H9 (cell line): ENCODE results near the gene MED29. TPM values are rescaled to one million over a fixed set of nuclear protein-coding genes. Genes with fewer than 3 reads are reported as not detected.

Experiments used
- DNase-seq: peaks from one replicate; pipeline ENCODE4 v3.0.0-alpha.2; 2017
- H2AFZ ChIP-seq: one replicate; pipeline ENCODE4 v1.6.1; 2013; ENCODE audit warnings: mild to moderate bottlenecking, low read length, control low read depth, moderate library complexity
- H2AK5ac ChIP-seq: 2 replicates; pipeline ENCODE4 v1.6.1; 2013; ENCODE audit warnings: low read length, control low read depth, mixed read lengths; ENCODE audit not compliant: insufficient read length
- H2BK120ac ChIP-seq: one replicate; pipeline ENCODE4 v1.6.1; 2013; ENCODE audit warnings: low read depth, mild to moderate bottlenecking, low read length, control low read depth, inconsistent platforms; ENCODE audit not compliant: poor library complexity, severe bottlenecking
- H2BK12ac ChIP-seq: 2 replicates; pipeline ENCODE4 v1.6.1; 2013; ENCODE audit warnings: low read length, control low read depth, mixed read lengths, low read depth; ENCODE audit not compliant: insufficient read length
- H2BK15ac ChIP-seq: 2 replicates; pipeline ENCODE4 v1.6.1; 2013; ENCODE audit warnings: low read depth, low read length, control low read depth
- H2BK20ac ChIP-seq: one replicate; pipeline ENCODE4 v1.6.1; 2013; ENCODE audit warnings: low read depth, mild to moderate bottlenecking, low read length, control low read depth, inconsistent platforms; ENCODE audit not compliant: poor library complexity, severe bottlenecking
- H2BK5ac ChIP-seq: 2 replicates; pipeline ENCODE4 v1.6.1; 2013; ENCODE audit warnings: low read length, control low read depth, mixed read lengths; ENCODE audit not compliant: insufficient read length
- H3K14ac ChIP-seq: 2 replicates; pipeline ENCODE4 v1.6.1; 2013; ENCODE audit warnings: low read length, control low read depth; ENCODE audit not compliant: insufficient read depth
- H3K18ac ChIP-seq: 2 replicates; pipeline ENCODE4 v1.6.1; 2013; ENCODE audit warnings: low read depth, mild to moderate bottlenecking, mixed read lengths, low read length, control low read depth; ENCODE audit not compliant: insufficient read length
- H3K23ac ChIP-seq: 2 replicates; pipeline ENCODE4 v1.6.1; 2013; ENCODE audit warnings: low read length, control low read depth, mixed read lengths, low read depth; ENCODE audit not compliant: insufficient read length
- H3K23me2 ChIP-seq: 2 replicates; pipeline ENCODE4 v1.6.1; 2013; ENCODE audit warnings: low read depth, mild to moderate bottlenecking, mixed read lengths, low read length, control low read depth; ENCODE audit not compliant: insufficient read length, poor library complexity, severe bottlenecking
- H3K27ac ChIP-seq: 2 replicates; pipeline ENCODE4 v1.5.1; 2013; ENCODE audit warnings: low read length, control low read depth, mixed read lengths, low read depth; ENCODE audit not compliant: insufficient read length
- H3K27me3 ChIP-seq: 2 replicates; pipeline ENCODE4 v1.6.1; 2013; ENCODE audit warnings: low read length, control low read depth, inconsistent platforms; ENCODE audit not compliant: insufficient read depth
- H3K4ac ChIP-seq: 2 replicates; pipeline ENCODE4 v1.6.1; 2013; ENCODE audit warnings: low read depth, mild to moderate bottlenecking, control low read depth, inconsistent platforms, low read length, moderate library complexity
- H3K4me1 ChIP-seq: 2 replicates; pipeline ENCODE4 v1.6.1; 2013; ENCODE audit warnings: low read length, control low read depth, inconsistent platforms; ENCODE audit not compliant: insufficient read depth
- H3K4me2 ChIP-seq: 2 replicates; pipeline ENCODE4 v1.6.1; 2013; ENCODE audit warnings: low read length, control low read depth, mixed read lengths; ENCODE audit not compliant: insufficient read length, insufficient read depth
- H3K56ac ChIP-seq: 2 replicates; pipeline ENCODE4 v1.6.1; 2013; ENCODE audit warnings: low read depth, mild to moderate bottlenecking, mixed read lengths, low read length, control low read depth; ENCODE audit not compliant: insufficient read length
- H3K79me1 ChIP-seq: 2 replicates; pipeline ENCODE4 v1.6.1; 2013; ENCODE audit warnings: low read depth, mild to moderate bottlenecking, moderate library complexity, low read length, control low read depth, inconsistent platforms; ENCODE audit not compliant: insufficient read depth, poor library complexity, severe bottlenecking
- H3K79me2 ChIP-seq: 2 replicates; pipeline ENCODE4 v1.6.1; 2013; ENCODE audit warnings: low read length, control low read depth, inconsistent platforms; ENCODE audit not compliant: insufficient read depth
- H3K9ac ChIP-seq: 2 replicates; pipeline ENCODE4 v1.6.1; 2013; ENCODE audit warnings: low read length, control low read depth, mixed read lengths; ENCODE audit not compliant: insufficient read length; ENCODE audit errors: extremely low read depth
- H3K9me3 ChIP-seq: one replicate; pipeline ENCODE4 v1.6.1; 2013; ENCODE audit warnings: low read depth, low read length, inconsistent platforms; ENCODE audit not compliant: control insufficient read depth
- H3T11ph ChIP-seq: one replicate; pipeline ENCODE4 v1.6.1; 2013; ENCODE audit warnings: mild to moderate bottlenecking, low read length, control low read depth, inconsistent platforms
- H4K20me1 ChIP-seq: one replicate; pipeline ENCODE4 v1.6.1; 2013; ENCODE audit not compliant: control insufficient read depth, insufficient read length, insufficient read depth
- H4K5ac ChIP-seq: 2 replicates; pipeline ENCODE4 v1.6.1; 2013; ENCODE audit warnings: low read depth, mild to moderate bottlenecking, mixed read lengths, low read length, control low read depth; ENCODE audit not compliant: insufficient read length
- H4K8ac ChIP-seq: replicated peaks from 2 replicates; pipeline ENCODE4 v1.6.1; 2013; ENCODE audit warnings: low read length, control low read depth, mixed read lengths, low read depth; ENCODE audit not compliant: insufficient read length
- H4K91ac ChIP-seq: 2 replicates; pipeline ENCODE4 v1.6.1; 2013; ENCODE audit warnings: low read depth, mild to moderate bottlenecking, moderate library complexity, mixed read lengths, low read length, control low read depth; ENCODE audit not compliant: insufficient read length
- H3K27ac Mint-ChIP-seq, 3 experiments: 2 replicates in 2 of 3; 3 replicates in 1 of 3; pipeline ENCODE4 v1.8.0; 2020 to 2021; ENCODE audit warnings: mixed read lengths in 3 of 3, mild to moderate bottlenecking in 1 of 3, moderate library complexity in 1 of 3
- H3K27me3 Mint-ChIP-seq: 2 replicates; pipeline ENCODE4 v1.8.0; 2021; ENCODE audit warnings: low read depth, mild to moderate bottlenecking, moderate library complexity, mixed read lengths
- H3K36me3 Mint-ChIP-seq, 3 experiments: 2 replicates in 2 of 3; 3 replicates in 1 of 3; pipeline ENCODE4 v1.8.0; 2020 to 2021; ENCODE audit warnings: low read depth in 3 of 3, mixed read lengths in 3 of 3; ENCODE audit not compliant: insufficient read depth in 1 of 3
- H3K4me1 Mint-ChIP-seq, 2 experiments: 2 replicates each; pipeline ENCODE4 v1.8.0; 2020; ENCODE audit warnings: mixed read lengths in 2 of 2
- H3K4me3 Mint-ChIP-seq, 2 experiments: 2 replicates in 1 of 2; 3 replicates in 1 of 2; pipeline ENCODE4 v1.8.0; 2020 to 2021; ENCODE audit warnings: mild to moderate bottlenecking in 2 of 2, mixed read lengths in 2 of 2, moderate library complexity in 1 of 2
- H3K9me3 Mint-ChIP-seq, 2 experiments: 2 replicates in 1 of 2; 3 replicates in 1 of 2; pipeline ENCODE4 v1.8.0; 2020; ENCODE audit warnings: mild to moderate bottlenecking in 2 of 2, mixed read lengths in 2 of 2, moderate library complexity in 1 of 2
- WGBS: extraction: QIAGEN DNeasy Blood & Tissue Kit; methylation state at CpG from one replicate; pipeline ENCODE4 v1.1.7; 2013; ENCODE audit warnings: missing lambda C conversion rate, low lambda C conversion rate, mixed read lengths; ENCODE audit not compliant: insufficient read length; ENCODE audit errors: extremely low coverage; 5-methylcytosine and 5-hydroxymethylcytosine counted together
- total RNA-seq: library from RNA; stranded (reverse); gene quantifications from 2 replicates; pipeline ENCODE4 v1.2.1, GENCODE V29; 2021
- TF ChIP-seq, protein P1 (sequence below): fragments of 200-600 bp; sonication (generic); conservative IDR thresholded peaks from 3 replicates; pipeline ENCODE4 v1.8.0; 2021; ENCODE audit warnings: antibody characterized with exemption, mild to moderate bottlenecking

The MED29 gene
- total RNA-seq, 1 experiment from 2014 or later, result 48.3 TPM

DNA sequence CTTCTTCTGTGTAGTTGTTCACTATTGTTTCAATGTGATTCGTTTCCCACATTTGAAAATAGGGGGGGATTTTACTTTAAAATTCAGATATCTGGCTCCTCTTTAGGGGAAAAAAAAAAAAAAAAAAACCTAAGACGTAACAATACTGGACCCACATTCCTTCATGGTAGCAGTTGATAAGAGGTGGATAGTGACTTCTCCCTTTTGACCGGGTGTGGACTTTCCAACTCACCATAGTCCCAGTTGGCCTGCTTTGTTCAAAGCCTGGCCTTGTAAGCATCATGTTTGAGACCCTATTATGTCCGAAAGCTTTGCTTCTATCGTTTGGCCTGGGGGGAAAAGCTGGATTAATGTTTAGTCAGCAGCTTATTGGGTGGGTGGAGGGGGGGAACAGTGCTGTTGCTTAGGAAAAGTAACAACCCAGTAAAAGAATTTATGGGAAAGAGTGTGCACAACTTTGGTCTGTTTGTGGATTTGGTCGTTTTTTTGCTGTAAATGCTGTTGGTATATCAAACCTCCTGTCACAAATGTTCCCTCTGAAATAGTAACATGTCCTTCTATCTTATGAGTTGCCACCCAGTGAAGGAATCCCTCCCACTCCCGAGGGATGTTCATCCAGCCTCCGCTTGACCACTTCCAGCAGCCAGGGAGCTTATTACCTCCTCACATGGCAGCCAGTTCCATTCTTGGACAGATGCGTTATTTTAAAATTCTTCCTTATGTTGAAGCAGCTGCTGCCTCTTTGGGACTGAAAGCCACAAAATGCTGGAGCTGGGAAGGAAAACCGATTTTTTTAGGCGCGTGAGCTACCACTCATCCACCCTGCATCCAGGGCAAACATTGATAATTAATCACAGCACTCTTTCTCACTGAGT is 38.6 kb upstream of the MED29 start:
- no peak overlapping the region for H3K23ac ChIP-seq
- H3K27me3 ChIP-seq, result no peaks in the 10 kb centered on the region; the same call in 1 of the 2 replicates
- no peak overlapping the region for H3K56ac ChIP-seq
- H4K5ac ChIP-seq, result no peak overlapping the region
- H4K8ac ChIP-seq, result no peak overlapping the region
- Mint-ChIP-seq H3K27ac (no peak overlapping the region), H3K4me1 (no peaks in the 10 kb centered on the region), H3K9me3 (no peaks in the 10 kb centered on the region), H3K27me3 (no peaks in the 10 kb centered on the region), H3K4me3 (no peak overlapping the region), H3K36me3 (peaks cover 34 to 70% (median 68%) of the 10 kb centered on the region in 3 experiments; a peak in 6 of 7 replicates)
- H3K4ac ChIP-seq, result no peak overlapping the region
- no peak overlapping the region for H2BK20ac ChIP-seq
- no peak overlapping the region for H3K9ac ChIP-seq
- H3K4me1 ChIP-seq, result no peaks in the 10 kb centered on the region
- no peaks in the 10 kb centered on the region for H3K79me1 ChIP-seq
- no peaks in the 10 kb centered on the region for H3K9me3 ChIP-seq
- H3K18ac ChIP-seq, result no peak overlapping the region
- no peak overlapping the region for H2AK5ac ChIP-seq
- WGBS, result no CpG with 5 or more reads among the region's 12 CpGs
- H2BK12ac ChIP-seq, result no peak overlapping the region
- TF ChIP-seq, protein P1, sequence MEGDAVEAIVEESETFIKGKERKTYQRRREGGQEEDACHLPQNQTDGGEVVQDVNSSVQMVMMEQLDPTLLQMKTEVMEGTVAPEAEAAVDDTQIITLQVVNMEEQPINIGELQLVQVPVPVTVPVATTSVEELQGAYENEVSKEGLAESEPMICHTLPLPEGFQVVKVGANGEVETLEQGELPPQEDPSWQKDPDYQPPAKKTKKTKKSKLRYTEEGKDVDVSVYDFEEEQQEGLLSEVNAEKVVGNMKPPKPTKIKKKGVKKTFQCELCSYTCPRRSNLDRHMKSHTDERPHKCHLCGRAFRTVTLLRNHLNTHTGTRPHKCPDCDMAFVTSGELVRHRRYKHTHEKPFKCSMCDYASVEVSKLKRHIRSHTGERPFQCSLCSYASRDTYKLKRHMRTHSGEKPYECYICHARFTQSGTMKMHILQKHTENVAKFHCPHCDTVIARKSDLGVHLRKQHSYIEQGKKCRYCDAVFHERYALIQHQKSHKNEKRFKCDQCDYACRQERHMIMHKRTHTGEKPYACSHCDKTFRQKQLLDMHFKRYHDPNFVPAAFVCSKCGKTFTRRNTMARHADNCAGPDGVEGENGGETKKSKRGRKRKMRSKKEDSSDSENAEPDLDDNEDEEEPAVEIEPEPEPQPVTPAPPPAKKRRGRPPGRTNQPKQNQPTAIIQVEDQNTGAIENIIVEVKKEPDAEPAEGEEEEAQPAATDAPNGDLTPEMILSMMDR, result no peak
- no peak overlapping the region for H3T11ph ChIP-seq
- DNase-seq, result no peak
- no peak overlapping the region for H2AFZ ChIP-seq
- H3K79me2 ChIP-seq, result no peaks in the 10 kb centered on the region
- H3K27ac ChIP-seq, result no peak overlapping the region
- no peak overlapping the region for H3K4me2 ChIP-seq
- no peaks in the 10 kb centered on the region for H4K20me1 ChIP-seq
- H3K14ac ChIP-seq, result no peak overlapping the region
- H2BK5ac ChIP-seq, result no peak overlapping the region
- H4K91ac ChIP-seq, result no peak overlapping the region
- H2BK15ac ChIP-seq, result no peak overlapping the region
- H2BK120ac ChIP-seq, result no peak overlapping the region
- no peaks in the 10 kb centered on the region for H3K23me2 ChIP-seq
